ENCODE results near the gene PEX14.
"Not testable (repeated sequence)": the region's sequence is repeated elsewhere in the genome, so short reads cannot be mapped to it uniquely, and the experiment has no call there.

The PEX14 gene, protein sequence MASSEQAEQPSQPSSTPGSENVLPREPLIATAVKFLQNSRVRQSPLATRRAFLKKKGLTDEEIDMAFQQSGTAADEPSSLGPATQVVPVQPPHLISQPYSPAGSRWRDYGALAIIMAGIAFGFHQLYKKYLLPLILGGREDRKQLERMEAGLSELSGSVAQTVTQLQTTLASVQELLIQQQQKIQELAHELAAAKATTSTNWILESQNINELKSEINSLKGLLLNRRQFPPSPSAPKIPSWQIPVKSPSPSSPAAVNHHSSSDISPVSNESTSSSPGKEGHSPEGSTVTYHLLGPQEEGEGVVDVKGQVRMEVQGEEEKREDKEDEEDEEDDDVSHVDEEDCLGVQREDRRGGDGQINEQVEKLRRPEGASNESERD

DNA sequence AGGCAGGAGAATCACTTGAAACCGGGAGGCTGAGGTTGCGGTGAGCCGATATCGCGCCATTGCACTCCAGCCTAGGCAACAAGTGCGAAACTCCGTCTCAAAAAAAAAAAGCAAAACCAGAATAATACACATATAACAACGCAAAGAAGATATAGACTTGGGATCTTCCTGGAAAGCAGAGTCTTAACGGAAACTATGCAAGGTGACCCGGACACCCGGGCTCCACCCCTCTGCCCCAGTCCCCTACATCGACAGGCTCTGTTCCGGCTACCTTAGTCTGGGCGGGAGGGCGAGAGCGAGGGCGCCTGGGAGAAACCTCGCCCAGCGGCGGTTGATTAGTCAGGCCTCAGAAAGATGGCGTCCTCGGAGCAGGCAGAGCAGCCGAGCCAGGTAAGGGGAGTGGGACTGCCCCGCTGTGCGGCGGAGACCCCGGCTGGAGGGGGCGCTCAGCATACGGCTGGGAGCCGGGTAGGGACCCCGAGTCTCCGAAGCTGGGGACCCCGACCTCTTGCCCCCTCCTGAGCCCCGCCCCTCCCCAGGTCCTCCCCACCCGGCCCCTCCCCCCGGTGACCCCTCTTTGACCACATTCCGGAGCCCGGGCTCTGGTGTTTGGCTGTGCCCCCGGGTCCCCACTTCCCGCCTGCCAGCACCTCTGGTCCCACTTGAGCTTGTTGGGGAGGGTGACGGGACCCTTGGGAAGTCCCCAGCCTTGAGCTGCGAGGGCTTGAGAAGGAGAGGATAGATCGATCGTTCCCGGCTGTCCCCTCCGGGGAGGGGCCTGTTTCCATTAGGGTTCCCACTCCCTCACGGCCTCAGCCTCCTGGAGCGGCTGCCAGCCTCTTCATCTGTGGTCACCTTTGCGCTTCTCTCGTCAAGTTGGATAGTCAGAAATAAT is at the start of gene PEX14:
Gene PEX14 (plus strand): TSS at position 338 of the 895 bp plus-strand sequence. CDS start 17 bp downstream, at position 355.
- peak; percentile 85 for DNase-seq (ENCODE audit: low read depth)

DNA sequence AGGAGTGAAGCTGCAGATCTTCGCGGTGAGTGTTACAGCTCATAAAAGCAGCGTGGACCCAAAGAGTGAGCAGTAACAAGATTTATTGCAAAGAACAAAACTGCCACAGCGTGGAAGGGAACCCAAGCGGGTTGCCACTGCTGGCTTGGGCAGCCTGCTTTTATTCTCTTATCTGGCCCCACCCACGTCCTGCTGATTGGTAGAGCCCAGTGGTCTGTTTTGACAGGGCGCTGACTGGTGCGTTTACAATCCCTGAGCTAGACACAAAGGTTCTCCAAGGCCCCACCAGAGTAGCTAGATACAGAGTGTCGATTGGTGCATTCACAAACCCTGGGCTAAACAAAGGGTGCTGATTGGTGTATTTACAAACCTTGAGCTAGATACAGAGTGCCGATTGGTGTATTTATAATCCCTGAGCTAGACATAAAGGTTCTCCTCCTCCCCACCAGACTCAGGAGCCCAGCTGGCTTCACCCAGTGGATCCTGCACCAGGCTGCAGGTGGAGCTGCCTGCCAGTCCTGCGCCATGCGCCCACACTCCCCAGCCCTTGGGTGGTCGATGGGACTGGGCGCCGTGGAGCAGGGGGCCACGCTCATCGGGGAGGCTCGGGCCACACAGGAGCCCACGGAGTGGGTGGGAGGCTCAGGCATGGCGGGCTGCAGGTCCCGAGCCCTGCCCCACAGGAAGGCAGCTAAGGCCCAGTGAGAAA is 48.8 kb upstream of the PEX14 start:
- DNase-seq (ENCODE audit: low read depth), result not testable (repeated sequence)

DNA sequence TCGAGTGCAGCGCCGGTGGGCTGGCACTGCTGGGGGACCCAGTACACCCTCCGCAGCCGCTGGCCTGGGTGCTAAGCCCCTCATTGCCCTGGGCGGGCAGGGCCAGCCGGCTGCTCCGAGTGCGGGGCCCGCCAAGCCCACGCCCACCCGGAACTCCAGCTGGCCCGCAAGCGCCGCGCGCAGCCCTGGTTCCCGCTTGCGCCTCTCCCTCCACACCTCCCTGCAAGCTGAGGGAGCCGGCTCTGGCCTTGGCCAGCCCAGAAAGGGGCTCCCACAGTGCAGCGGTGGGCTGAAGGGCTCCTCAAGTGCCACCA is 48.3 kb upstream of the PEX14 start:
- not testable (repeated sequence) for DNase-seq (ENCODE audit: low read depth)

DNA sequence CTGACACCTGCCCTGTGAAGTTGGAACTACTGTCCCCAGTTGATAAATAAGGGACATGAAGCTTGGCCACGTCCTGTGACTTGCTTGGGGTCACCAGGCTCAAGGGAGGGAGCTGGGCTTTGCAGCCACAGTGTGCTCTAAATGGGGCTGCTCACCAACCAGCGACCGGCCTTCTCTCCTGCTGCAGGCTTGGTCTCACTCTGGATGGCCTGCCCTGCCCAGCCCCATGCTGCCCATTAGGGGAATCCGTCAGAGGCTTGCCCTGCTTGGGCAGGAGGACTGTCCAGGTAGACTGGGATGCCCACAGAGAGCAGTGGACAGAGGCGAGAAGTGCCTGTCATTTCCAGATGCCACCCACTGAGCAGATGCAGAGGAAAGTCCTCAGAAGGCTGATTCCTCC is 45.8 kb upstream of the PEX14 start:
- DNase-seq (ENCODE audit: low read depth), result no peak

DNA sequence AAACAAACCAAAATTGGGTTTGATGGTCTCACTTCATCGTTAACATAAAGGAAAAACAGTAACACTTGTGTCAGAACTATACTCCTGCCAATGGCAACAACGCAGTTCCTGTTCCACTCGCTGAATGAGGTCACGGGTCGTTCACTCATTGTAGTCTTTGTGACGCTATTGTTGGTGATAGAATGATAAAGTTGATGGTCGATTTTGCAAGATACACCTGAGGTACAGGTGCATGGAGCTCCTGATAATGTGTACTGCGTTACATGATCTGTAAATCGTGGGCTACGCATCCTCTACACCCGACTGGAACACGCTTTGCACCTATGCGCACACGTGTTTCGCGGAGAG is 44.9 kb upstream of the PEX14 start:
- no peak for DNase-seq (ENCODE audit: low read depth)

DNA sequence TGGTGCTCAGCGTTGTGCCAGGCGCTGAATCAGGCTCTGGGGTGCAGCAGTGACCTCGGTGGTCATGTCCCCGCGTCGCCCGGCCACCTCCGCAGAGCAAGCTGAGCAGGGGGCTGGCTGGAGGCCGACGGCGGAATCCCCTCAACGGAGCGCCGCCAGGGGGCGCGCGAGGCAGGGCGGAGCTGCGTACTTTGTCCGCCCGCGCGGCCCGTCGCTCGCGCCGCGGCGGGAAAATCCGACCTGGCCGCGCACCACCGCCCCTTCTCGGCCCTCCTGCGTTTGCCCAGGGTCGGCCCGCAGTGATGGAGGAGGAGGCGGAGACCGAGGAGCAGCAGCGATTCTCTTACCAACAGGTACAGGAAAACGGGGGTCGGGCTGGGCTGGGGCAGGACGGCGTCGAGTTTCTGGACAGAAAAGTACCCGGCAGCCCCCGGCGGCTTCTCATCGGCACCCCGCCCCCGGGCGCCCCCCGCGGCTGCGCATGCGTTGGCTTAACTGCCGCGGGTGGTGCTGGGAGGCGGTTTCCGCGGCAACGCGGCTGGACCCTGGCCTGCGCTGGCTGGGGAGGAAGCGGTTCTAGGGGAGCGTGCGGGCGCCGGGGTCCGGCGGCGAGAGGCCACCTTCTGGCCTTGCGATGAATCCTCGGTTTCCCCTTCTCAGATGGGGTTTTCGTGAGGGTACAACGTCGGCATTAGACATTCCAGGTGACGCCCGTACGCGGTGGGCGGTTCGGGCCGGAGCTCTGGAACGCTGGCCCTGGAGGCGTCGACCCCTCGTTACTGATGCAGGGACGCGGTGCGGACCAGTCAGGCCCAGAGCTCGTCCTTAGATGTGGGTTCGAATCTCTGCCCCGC is 44.3 kb upstream of the PEX14 start, which contains the start of gene CENPS:
Gene CENPS (plus strand): TSS at position 218 of the 854 bp plus-strand sequence. CDS start 85 bp downstream, at position 303.
- peak; percentile 94 for DNase-seq (ENCODE audit: low read depth)

DNA sequence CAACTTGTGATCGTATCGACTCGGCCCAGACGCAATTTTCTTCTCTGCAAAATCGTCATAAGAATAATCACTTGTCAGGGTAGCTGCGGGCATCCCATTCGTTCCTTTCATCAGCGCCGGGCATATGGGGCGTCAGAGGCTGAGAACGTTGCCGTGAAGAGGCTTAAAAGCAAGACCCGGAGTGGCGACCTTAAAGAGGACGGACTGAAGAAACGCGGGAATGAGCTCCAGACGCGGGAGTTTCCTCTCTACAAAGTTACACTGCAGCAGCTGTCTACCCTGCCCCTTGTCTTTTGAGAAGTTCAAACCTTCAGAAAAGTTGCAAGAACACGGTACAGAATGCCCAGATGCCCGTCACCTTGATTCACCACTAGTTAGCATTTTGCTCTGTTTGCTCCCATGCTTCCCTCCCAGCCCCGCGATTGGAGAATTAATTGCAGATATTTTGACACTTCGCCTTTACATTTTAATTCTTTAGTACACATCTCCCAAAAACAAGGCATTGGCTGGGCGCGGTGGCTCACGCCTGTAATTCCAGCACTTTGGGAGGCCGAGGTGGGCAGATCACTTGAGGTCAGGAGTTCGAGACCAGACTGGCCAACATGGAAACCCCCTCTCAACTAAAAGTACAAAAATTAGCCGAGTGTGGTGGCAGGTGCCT is 43.5 kb upstream of the PEX14 start:
- no peak for DNase-seq (ENCODE audit: low read depth)

DNA sequence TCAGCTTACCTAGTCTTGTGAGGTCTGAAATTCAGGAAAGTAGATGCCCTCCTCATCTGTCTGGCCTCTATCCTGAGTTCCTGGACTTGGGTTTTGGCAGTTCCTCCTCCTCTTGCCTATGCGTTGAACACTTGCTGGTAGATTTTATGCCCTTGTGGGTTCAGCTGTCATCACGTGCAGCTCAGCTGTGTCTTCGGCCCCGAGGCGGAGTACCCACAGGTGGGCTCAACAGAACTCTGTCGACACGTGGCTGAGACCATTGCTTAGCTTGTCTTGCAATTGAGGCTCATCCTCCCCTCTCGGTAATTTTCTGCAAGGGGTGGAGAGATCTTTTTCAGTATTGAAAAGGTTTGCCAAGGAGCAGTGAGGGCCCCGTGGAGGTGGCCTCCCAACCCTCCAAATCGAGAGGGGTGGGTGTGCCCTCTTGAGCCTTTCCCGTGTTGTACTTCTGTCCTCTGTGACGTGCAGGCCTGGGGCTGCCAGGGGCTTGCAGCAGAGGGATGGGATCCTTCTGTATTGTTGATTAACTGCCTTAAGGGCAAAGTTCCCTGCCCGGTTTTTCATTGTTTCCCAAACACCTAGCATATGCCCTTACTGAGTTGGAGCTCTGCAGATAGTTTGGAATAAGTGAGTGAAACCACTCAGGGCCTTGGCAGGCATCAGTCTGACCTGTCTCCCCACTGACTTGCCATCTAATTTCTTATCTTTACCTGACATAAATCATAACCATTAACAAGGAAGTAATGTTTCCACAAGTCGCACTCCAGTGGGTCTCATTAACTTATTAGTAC is 41.6 kb upstream of the PEX14 start:
- no peak for DNase-seq (ENCODE audit: low read depth)

DNA sequence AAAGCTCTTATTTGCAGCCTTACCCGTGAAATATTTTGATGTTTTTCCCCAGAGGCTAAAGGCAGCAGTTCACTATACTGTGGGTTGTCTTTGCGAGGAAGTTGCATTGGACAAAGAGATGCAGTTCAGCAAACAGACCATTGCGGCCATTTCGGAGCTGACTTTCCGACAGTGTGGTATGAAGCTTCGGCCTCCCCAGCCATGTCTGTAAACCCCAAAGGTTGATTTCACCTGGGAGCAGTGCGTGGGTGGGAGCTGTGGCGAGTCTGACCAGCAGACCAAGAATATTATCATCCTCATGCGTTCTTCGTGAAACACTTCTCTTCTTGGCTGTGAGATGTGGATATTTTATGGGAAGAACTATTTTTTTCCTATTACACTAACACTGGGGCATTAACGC is 41.0 kb upstream of the PEX14 start:
- DNase-seq (ENCODE audit: low read depth), result no peak

DNA sequence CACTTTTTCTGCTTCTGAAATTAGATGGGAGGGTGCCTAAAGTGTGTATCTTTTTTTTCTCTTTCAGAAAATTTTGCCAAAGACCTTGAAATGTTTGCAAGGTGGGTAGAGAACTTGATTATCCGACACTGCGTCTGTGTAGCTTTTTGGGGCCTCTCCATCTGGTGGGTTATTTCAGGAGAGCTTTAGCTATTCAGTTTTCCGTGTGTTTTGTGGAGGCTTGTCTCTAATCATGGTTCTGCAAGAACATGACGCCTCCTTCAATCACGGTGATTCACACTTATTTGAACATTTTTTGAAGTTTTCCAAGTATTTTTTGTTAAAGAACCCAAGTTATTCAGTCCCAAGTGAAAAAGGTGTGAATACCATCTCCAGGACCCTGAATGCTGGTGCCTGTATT is 40.2 kb upstream of the PEX14 start:
- DNase-seq (ENCODE audit: low read depth), result no peak

DNA sequence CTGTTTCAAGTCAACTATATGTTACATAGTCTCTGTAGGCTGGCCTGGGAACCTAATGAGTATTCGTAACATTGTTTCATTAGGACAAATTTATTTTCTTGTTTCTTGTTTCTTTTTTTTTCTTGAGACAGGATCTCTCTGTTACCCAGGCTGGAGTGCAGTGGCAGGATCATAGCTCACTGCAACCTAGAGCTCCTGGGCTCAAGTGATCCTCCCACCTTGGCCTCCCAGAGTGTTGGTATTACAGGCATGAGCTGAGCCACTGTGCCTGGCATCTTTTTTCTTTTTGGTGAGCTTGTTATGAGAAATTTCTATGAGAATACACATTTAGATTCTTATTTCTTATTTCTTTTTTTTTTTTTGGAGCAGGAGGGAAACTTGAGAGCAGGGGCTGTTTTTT is 37.7 kb upstream of the PEX14 start:
- DNase-seq (ENCODE audit: low read depth), result no peak

DNA sequence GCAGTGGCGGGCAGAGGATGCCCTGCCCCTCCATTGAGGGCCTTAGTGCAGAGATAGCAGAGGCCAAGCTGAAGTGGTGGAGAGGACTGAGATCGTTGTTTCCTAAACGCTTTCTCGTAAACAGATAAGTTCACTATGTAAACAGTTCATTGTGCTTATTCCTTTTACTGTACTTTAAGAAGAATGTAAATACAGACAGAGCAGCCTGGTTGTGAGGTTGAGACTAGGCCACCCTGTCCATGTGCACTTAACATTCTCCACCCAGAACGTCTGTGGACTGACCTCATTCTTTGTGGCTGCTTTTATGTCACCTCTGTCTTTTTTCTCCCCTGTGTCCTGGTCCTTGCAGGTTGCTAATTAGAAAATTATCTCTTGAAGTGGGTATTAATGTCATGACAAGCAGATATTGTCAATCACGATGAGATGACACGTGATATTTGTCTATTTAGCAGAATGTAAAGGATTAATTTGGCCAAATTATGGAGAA is 36.0 kb upstream of the PEX14 start:
- no peak for DNase-seq (ENCODE audit: low read depth)

DNA sequence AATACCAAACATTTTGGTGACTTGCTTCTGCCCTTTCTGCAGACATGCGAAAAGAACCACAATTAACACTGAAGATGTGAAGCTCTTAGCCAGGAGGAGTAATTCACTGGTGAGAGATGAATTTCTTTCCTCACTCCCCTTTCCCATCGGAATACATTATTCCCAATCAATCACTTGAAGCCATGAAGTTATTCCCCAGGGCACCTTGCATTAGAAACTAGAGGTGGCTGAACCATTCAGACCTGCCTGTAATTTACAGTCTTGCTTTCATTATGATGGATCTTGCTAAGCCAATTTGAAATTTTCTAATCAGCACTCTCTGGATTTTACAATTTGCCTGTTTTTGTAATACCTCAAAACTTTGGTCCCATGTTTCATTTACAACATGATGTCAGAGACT is 34.4 kb upstream of the PEX14 start:
- DNase-seq (ENCODE audit: low read depth), result no peak

DNA sequence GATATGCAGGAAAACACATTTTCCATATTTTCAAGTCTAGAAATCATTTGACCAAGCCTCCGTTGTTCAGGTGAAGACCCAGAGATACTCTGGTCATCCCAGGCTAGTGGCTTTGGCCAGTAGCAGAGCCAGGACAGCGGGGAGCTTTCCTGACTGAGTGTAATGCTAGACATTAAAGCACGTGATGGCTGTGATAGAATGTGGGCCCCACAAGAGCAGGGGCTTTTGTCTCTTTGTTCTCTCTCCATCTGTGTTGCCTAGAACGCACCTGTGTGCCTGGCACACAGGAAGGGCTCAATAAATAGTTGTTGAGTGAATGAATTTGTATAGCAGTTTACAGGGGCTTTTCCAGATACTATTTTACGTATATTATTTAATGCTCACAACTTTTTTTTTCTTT is 34.0 kb upstream of the PEX14 start:
- no peak for DNase-seq (ENCODE audit: low read depth)

DNA sequence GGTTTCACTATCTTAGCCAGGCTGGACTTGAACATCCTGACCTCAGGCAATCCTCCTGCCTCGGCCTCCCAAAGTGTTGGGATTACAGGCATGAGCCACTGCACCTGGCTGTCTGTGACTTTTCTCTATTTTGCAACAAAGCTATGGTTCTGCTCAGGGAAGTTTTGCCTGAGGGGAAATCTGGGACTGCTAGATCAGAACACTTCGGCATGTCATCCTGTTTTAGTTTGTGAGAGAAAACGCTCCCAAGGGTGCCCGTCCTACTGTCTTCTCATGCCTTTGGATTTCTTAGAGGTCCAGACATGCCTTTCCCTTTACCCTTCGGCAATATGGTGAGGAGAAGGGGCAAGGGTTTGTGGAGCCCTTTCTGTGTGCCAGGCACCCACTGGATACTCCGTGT is 30.5 kb upstream of the PEX14 start:
- no peak for DNase-seq (ENCODE audit: low read depth)

DNA sequence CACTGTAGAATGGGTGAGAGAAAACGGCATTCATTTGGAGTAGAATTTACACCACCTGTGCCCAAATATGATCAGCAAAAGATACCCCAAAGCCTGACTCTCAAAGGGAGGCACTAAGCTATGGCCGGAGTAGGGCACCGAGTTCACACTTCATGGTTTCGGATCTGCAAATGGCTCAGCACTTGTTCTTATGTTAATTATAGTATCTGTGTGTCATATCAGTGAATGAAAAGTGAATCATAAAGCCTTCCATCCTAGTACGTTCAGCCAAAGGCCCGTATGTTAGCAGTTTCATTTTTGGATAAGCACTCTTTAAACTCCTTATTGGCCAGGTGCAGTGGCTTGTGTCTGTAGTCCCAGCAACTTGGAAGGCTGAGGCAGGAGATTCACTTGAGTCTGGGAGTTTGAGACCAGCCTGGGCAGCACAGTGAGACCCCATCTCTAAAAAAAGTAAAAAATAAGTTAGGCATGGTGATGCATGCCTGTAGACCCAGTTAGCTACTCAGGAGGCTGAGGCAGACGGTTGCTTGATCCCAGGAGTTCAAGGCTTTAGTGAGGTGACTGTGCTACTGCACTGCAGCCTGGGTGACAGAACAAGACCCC is 29.9 kb upstream of the PEX14 start:
- DNase-seq (ENCODE audit: low read depth), result no peak

DNA sequence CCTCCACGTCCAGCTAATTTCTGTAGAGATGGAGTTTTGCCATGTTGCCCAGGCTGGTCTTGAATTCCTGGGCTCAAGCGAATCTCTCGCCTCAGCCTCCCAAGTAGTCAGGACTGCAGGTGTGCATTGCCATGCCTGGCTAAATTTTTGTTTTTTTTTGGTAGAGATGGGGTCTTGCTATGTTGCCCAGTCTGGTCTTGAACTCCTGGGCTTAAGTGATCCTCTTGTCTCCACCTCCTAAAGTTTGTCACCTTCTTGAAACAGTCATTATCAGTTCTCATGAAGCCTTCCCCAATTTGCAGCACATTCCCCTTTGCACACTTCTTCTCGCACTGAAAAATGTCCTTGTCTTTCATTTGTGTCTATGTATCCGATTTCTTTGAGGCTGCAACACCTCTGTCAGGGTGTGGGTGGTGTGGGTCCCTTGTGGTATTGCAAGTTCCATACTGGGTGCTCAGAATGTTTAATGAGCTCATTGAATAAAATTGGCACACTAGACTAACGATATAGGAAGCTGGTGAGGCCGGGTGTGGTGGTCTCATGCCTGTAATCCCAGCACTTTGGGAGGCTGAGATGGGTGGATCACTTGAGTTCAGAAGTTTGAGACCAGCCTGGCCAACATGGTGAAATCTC is 27.8 kb upstream of the PEX14 start:
- no peak for DNase-seq (ENCODE audit: low read depth)

DNA sequence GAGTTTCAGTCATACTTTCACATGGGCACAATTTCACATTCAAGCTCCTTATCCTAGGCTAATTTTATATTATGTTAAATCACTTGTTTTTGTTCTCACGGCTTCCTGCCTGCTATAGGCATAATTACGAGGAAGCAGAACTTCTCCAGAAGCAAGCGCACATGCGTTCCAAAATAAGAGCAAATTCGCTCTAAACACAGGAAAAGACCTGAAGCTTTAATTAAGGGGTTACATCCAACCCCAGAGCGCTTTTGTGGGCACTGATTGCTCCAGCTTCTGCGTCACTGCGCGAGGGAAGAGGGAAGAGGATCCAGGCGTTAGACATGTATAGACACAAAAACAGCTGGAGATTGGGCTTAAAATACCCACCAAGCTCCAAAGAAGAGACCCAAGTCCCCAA is 25.0 kb upstream of the PEX14 start, which contains the start of gene CORT:
Gene CORT (plus strand): TSS at position 281 of the 400 bp plus-strand sequence. CDS start 193 bp downstream, outside the sequence.
- no peak for DNase-seq (ENCODE audit: low read depth)

DNA sequence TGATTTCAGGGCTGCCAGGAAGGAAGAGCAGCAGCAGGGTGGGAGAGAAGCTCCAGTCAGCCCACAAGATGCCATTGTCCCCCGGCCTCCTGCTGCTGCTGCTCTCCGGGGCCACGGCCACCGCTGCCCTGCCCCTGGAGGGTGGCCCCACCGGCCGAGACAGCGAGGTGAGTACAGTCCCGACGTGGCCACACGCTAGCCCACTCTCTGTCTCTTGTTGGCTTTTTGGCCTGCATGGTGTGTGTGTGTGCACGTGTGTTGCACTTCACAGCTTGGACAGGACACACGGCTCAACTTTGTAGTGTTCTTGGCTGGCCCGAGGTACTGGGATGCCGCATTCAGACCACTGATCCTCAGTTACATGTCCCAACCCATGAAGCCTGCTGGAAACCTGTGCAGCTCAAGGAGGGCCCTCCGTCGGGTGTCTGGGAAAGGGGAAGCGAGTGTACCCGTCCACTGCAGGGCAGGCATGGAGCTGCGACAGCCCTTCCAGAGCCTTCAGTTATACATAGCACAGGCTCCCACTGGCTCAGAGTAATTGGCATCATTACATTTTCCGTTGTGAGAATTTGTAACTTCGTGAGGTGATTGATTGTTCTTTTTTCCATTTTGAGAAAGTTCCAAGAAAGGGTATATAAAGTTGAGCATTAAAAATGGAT is 24.5 kb upstream of the PEX14 start:
- DNase-seq (ENCODE audit: low read depth), result no peak
